IMR-90 (cell line): Measurements from ENCODE around the gene EML6. TPM values are rescaled to one million over a fixed set of nuclear protein-coding genes. Genes with fewer than 3 reads are reported as not detected.
A peak's percentile ranks its signal among the peaks of the same experiment; 100 is the strongest.

ENCODE experiments used
- ATAC-seq: fragments of 200-7000 bp; cut with Tn5 transposase; 2 replicates; pipeline ENCODE4 v1.9.1; 2020; ENCODE audit warnings: low read depth, mild to moderate bottlenecking, moderate library complexity
- BruUV-seq: library from RNA; stranded (reverse); fragments of 400-500 nt; replicated peaks from 2 replicates; lab custom pipeline; 2021; lab: Mats Ljungman, UMichigan
- CTCF ChIA-PET: fragments of 300-600 bp; formaldehyde crosslinking; extraction: SDS; loops from one replicate; lab custom pipeline; 2021; ENCODE audit warnings: antibody characterized with exemption; lab: Yijun Ruan, JAX
- POLR2A ChIA-PET: fragments of 300-600 bp; sonication (Branson Sonifier 250); formaldehyde crosslinking; loops from one replicate; lab custom pipeline; 2022; ENCODE audit warnings: antibody characterized with exemption; ENCODE audit not compliant: unreplicated experiment; lab: Charles Lee
- DNase-seq: peaks from one replicate; pipeline ENCODE4 v3.0.0; 2013
- H2AFZ ChIP-seq: replicated peaks from 2 replicates; pipeline ENCODE3; 2013; ENCODE audit warnings: low read length, mild to moderate bottlenecking; ENCODE audit not compliant: poor library complexity
- H2AK5ac ChIP-seq: 2 replicates; pipeline ENCODE4 v1.6.1; 2013; ENCODE audit warnings: low read depth, low read length, inconsistent platforms
- H2AK9ac ChIP-seq: replicated peaks from 2 replicates; pipeline ENCODE3; 2013; ENCODE audit warnings: mild to moderate bottlenecking, low read depth, low read length, moderate library complexity; ENCODE audit not compliant: poor library complexity
- H2BK120ac ChIP-seq: 2 replicates; pipeline ENCODE4 v1.6.1; 2013; ENCODE audit warnings: low read depth, low read length, inconsistent platforms
- H2BK15ac ChIP-seq: 3 replicates; pipeline ENCODE4 v1.6.1; 2013; ENCODE audit warnings: low read depth, low read length, inconsistent platforms
- H2BK20ac ChIP-seq: 2 replicates; pipeline ENCODE4 v1.6.1; 2013; ENCODE audit warnings: low read depth, mild to moderate bottlenecking, inconsistent platforms, low read length, moderate library complexity
- H2BK5ac ChIP-seq: 2 replicates; pipeline ENCODE4 v1.6.1; 2013; ENCODE audit warnings: mild to moderate bottlenecking, low read depth, low read length, inconsistent platforms; ENCODE audit not compliant: poor library complexity, severe bottlenecking
- H3K14ac ChIP-seq: replicated peaks from 2 replicates; pipeline ENCODE4 v1.6.1; 2013; ENCODE audit warnings: low read depth, low read length, inconsistent platforms
- H3K18ac ChIP-seq: 2 replicates; pipeline ENCODE4 v1.6.1; 2013; ENCODE audit warnings: low read depth, low read length, control low read depth
- H3K23ac ChIP-seq: 2 replicates; pipeline ENCODE4 v1.6.1; 2013; ENCODE audit warnings: low read depth, low read length, inconsistent platforms
- H3K27ac ChIP-seq: 2 replicates; pipeline ENCODE4 v1.5.1; 2013; ENCODE audit warnings: mild to moderate bottlenecking, control low read depth, low read length; ENCODE audit not compliant: insufficient read depth
- H3K27me3 ChIP-seq: 2 replicates; pipeline ENCODE4 v1.6.1; 2013; ENCODE audit warnings: low read length; ENCODE audit not compliant: control insufficient read depth, insufficient read depth
- H3K36me3 ChIP-seq: 2 replicates; pipeline ENCODE4 v1.6.1; 2013; ENCODE audit warnings: low read length, mixed read lengths; ENCODE audit not compliant: control insufficient read depth, insufficient read depth
- H3K4ac ChIP-seq: 2 replicates; pipeline ENCODE4 v1.6.1; 2013; ENCODE audit warnings: low read depth, low read length, inconsistent platforms
- H3K4me1 ChIP-seq: 2 replicates; pipeline ENCODE4 v1.6.1; 2013; ENCODE audit warnings: low read length, mixed read lengths; ENCODE audit not compliant: control insufficient read depth, insufficient read depth
- H3K4me2 ChIP-seq: 2 replicates; pipeline ENCODE4 v1.6.1; 2013; ENCODE audit warnings: low read depth, mild to moderate bottlenecking, control low read depth, low read length, moderate library complexity
- H3K4me3 ChIP-seq: 2 replicates; pipeline ENCODE4 v1.5.1; 2013; ENCODE audit warnings: low read depth, mild to moderate bottlenecking, control low read depth, low read length, moderate library complexity; ENCODE audit not compliant: insufficient read depth
- H3K56ac ChIP-seq: 2 replicates; pipeline ENCODE4 v1.6.1; 2013; ENCODE audit warnings: low read length, inconsistent platforms; ENCODE audit not compliant: insufficient read depth; ENCODE audit errors: extremely low read depth
- H3K79me1 ChIP-seq, 2 experiments: 2 replicates each; pipeline ENCODE4 v1.6.1; 2013; ENCODE audit warnings: low read length in 2 of 2, inconsistent platforms in 1 of 2, low read depth in 1 of 2
- H3K9ac ChIP-seq: 2 replicates; pipeline ENCODE4 v1.6.1; 2013; ENCODE audit warnings: low read depth, low read length, control low read depth
- H3K9me1 ChIP-seq: 2 replicates; pipeline ENCODE4 v1.6.1; 2013; ENCODE audit warnings: low read length, inconsistent platforms; ENCODE audit not compliant: insufficient read depth
- H3K9me3 ChIP-seq: 2 replicates; pipeline ENCODE4 v1.6.1; 2013; ENCODE audit warnings: low read length; ENCODE audit not compliant: control insufficient read depth, insufficient read depth
- H4K20me1 ChIP-seq: 2 replicates; pipeline ENCODE4 v1.6.1; 2013; ENCODE audit warnings: low read length, inconsistent platforms; ENCODE audit not compliant: insufficient read depth
- H4K5ac ChIP-seq: 2 replicates; pipeline ENCODE4 v1.6.1; 2013; ENCODE audit warnings: mild to moderate bottlenecking, low read depth, low read length, control low read depth
- H4K8ac ChIP-seq, 2 experiments: 2 replicates each; pipeline ENCODE4 v1.6.1; 2013; ENCODE audit warnings: low read depth in 2 of 2, low read length in 2 of 2, control low read depth in 1 of 2, inconsistent platforms in 1 of 2
- H4K91ac ChIP-seq: 2 replicates; pipeline ENCODE4 v1.6.1; 2013; ENCODE audit warnings: low read depth, low read length, inconsistent platforms; ENCODE audit not compliant: insufficient read depth
- BHLHE40 ChIP-seq: fragments of 150-350 bp; IDR thresholded peaks from 2 replicates; pipeline ENCODE4 v1.6.1; 2016; ENCODE audit warnings: mild to moderate bottlenecking, low read depth, low read length
- CEBPB ChIP-seq: IDR thresholded peaks from 2 replicates; pipeline ENCODE4 v1.6.1; 2012; ENCODE audit warnings: low read depth, low read length, improper control_type of control experiment
- CHD1 ChIP-seq: IDR thresholded peaks from 2 replicates; pipeline ENCODE4 v1.6.1; 2012; ENCODE audit warnings: low read depth, low read length, improper control_type of control experiment
- CTCF ChIP-seq: conservative IDR thresholded peaks from 2 replicates; pipeline ENCODE4 v1.5.1; 2012; ENCODE audit warnings: mild to moderate bottlenecking, low read depth, low read length, improper control_type of control experiment
- ELK1 ChIP-seq: fragments of 150-350 bp; IDR thresholded peaks from 2 replicates; pipeline ENCODE4 v1.6.1; 2016; ENCODE audit warnings: low read depth, mild to moderate bottlenecking, low read length, moderate library complexity, borderline replicate concordance
- MAFK ChIP-seq: IDR thresholded peaks from 2 replicates; pipeline ENCODE4 v1.6.1; 2012; ENCODE audit warnings: low read depth, low read length, improper control_type of control experiment
- MAZ ChIP-seq: IDR thresholded peaks from 2 replicates; pipeline ENCODE4 v1.6.1; 2012; ENCODE audit warnings: low read depth, mild to moderate bottlenecking, low read length, improper control_type of control experiment, moderate library complexity, borderline replicate concordance
- MXI1 ChIP-seq: IDR thresholded peaks from 2 replicates; pipeline ENCODE4 v1.6.1; 2012; ENCODE audit warnings: low read depth, mild to moderate bottlenecking, low read length, moderate library complexity, borderline replicate concordance
- WGBS, 2 experiments: methylation state at CpG; one replicate each; pipeline versions ENCODE4 v1.1.5 to v1.1.7; 2013; ENCODE audit warnings: missing lambda C conversion rate in 2 of 2; ENCODE audit not compliant: insufficient read length in 1 of 2; ENCODE audit errors: extremely low coverage in 2 of 2; 5-methylcytosine and 5-hydroxymethylcytosine counted together
- dilution Hi-C: fragments of 300-500 bp; cut with HindIII; formaldehyde crosslinking; loops from one replicate; pipeline ENCODE4 v1.14.3; 2018; ENCODE audit warnings: low sequenced_read_pairs; ENCODE audit not compliant: unreplicated experiment
- in situ Hi-C: fragments of 300-500 bp; cut with MboI; formaldehyde crosslinking; loops from 3 replicates; pipeline ENCODE4 v1.14.3; 2019; ENCODE audit warnings: low sequenced_read_pairs, inconsistent platforms, mixed read lengths
- intact Hi-C: fragments of 100-400 bp; cut with micrococcal nuclease; formaldehyde crosslinking; loops from 2 replicates; pipeline ENCODE4 v1.10.0; 2022
- polyA plus RNA-seq, 3 experiments: library from polyadenylated mRNA; depleted of rRNA; stranded (reverse); fragments of >200 nt; gene quantifications; 2 replicates each; pipeline ENCODE4 v1.2.3, GENCODE V29; 2012; ENCODE audit warnings: low replicate concordance in 1 of 3
- total RNA-seq: library from RNA; depleted of rRNA; stranded (reverse); fragments of >200 nt; gene quantifications from 2 replicates; pipeline ENCODE4 v1.2.3, GENCODE V29; 2012

The EML6 gene
- total and polyA plus RNA-seq, 2 of the 4 experiments (the other 2 are of a cell fraction): 0.18 to 0.19 TPM

DNA sequence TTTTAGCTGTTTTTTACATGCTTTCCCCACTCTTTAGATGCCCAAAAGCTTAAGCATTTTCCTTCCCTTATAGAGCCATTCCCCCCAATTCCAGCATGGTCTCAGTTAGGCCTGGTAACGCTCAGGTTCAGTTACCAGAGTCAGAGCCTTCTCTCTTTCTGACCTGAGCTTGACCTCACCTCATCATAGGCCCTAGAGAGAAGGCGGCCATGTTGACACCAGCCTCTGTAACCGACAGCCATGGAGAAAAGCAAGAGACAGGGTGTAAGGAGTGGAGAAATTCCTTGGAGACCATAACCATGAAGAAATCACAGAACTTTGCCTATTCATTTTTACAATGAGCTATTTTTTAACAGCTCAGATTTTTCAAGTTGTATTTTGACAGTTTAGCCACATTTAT, 227.3 kb downstream of the EML6 start:
- Histone ChIP-seq H4K20me1 (no peaks in the 10 kb centered on the region), H3K4ac (peak overlapping the region; percentile 49), H2BK120ac (peak overlapping the region; percentile 68), H3K23ac (no peak overlapping the region), H2AK5ac (peak overlapping the region; percentile 63), H3K4me2 (no peak overlapping the region), H3K79me1 (peaks cover 0 to 25% of the 10 kb centered on the region in 2 experiments; a peak in 3 of 4 replicates), H3K4me3 (no peak overlapping the region), H4K5ac (no peak overlapping the region), H3K9me1 (peaks cover 32% of the 10 kb centered on the region), H2AK9ac (no peak overlapping the region), H3K4me1 (peaks cover 26% of the 10 kb centered on the region), H3K27me3 (no peaks in the 10 kb centered on the region), H3K18ac (no peak overlapping the region; the same call in 1 of the 2 replicates), H3K27ac (no peak overlapping the region), H3K9me3 (no peaks in the 10 kb centered on the region), H3K14ac (no peak overlapping the region), H2BK20ac (peak overlapping the region; percentile 78; the same call in 1 of the 2 replicates), H2AFZ (peak overlapping the region; percentile 5), H2BK5ac (no peak overlapping the region), H4K8ac (peak overlapping the region in 1 of 2 experiments; percentile 23; a peak in 1 of 4 replicates), H3K36me3 (no peaks in the 10 kb centered on the region), H2BK15ac (no peak overlapping the region), H3K9ac (no peak overlapping the region), H4K91ac (peak overlapping the region; percentile 15; the same call in 1 of the 2 replicates), H3K56ac (no peak overlapping the region)
- dilution Hi-C loops: no loop called here
- TF ChIP-seq CEBPB: no peak
- no peak for TF ChIP-seq ELK1
- no peak for TF ChIP-seq MAFK
- no peak for TF ChIP-seq CTCF
- TF ChIP-seq BHLHE40: no peak
- no peak for TF ChIP-seq MXI1
- TF ChIP-seq CHD1: no peak
- TF ChIP-seq MAZ: no peak
- in situ Hi-C loops: no loop called here
- ATAC-seq (no peak), DNase-seq (no peak)
- WGBS, 2 experiments: no CpG with 5 or more reads among the region's 3 CpGs
- POLR2A ChIA-PET: interaction anchor here (0.5 kb wide), 1 partner anchor 43 kb away, joined by 3 read pairs; no protein-coding TSS in a partner anchor
- intact Hi-C loops: no loop called here
- CTCF ChIA-PET: interaction anchor here (0.7 kb wide), 1 partner anchor 9 kb away, joined by 3 read pairs; no protein-coding TSS in a partner anchor
- BruUV-seq: no TSS peak
